Tongue (tissue), 2 donors: Measurements from ENCODE around the gene TMEM250. TPM values are rescaled to one million over a fixed set of nuclear protein-coding genes. Genes with fewer than 3 reads are reported as not detected.

ENCODE experiments used
- DNase-seq: peaks from one replicate; pipeline ENCODE4 v3.0.0-alpha.2; 2015
- total RNA-seq: library from RNA; depleted of rRNA; stranded (reverse); fragments of >200 nt; gene quantifications from one replicate; pipeline ENCODE4 v1.2.3, GENCODE V29; 2014

TMEM250 gene
- total RNA-seq, 1 donor from 2014 or later = 28.0 TPM

- DNase-seq = no peak
Measured at GRCh38 chr9:136082496-136083361, 35.9 kb downstream of the TMEM250 start.

GRCh38 chr9:136081826-136082495 lies 36.7 kb downstream of the TMEM250 start:
- no peak for DNase-seq

- DNase-seq = peak; percentile 78
Measured at GRCh38 chr9:136081113-136081825, 37.4 kb downstream of the TMEM250 start.

- no peak for DNase-seq
Measured at GRCh38 chr9:136080716-136081112, 38.0 kb downstream of the TMEM250 start.

- no peak for DNase-seq
Measured at GRCh38 chr9:136079916-136080246, 38.8 kb downstream of the TMEM250 start.

- no peak for DNase-seq
Measured at GRCh38 chr9:136079211-136079915, 39.3 kb downstream of the TMEM250 start.

- no peak for DNase-seq
Measured at GRCh38 chr9:136078498-136079011, 40.1 kb downstream of the TMEM250 start.

GRCh38 chr9:136078024-136078423 lies 40.7 kb downstream of the TMEM250 start:
- no peak for DNase-seq

- DNase-seq = no peak
Measured at GRCh38 chr9:136077491-136077890, 41.2 kb downstream of the TMEM250 start.

- no peak for DNase-seq
Measured at GRCh38 chr9:136075881-136076678, 42.6 kb downstream of the TMEM250 start.

- DNase-seq = no peak
Measured at GRCh38 chr9:136075134-136075841, 43.4 kb downstream of the TMEM250 start.

GRCh38 chr9:136074706-136075105 lies 44.0 kb downstream of the TMEM250 start:
- DNase-seq = no peak

Other genes with a start within 250 kb of the TMEM250 start
- 37.7 TPM for gene CAMSAP1, start 211.3 kb downstream of the TMEM250 start, total RNA-seq
- 111 TPM for gene UBAC1, start 157.5 kb downstream of the TMEM250 start, total RNA-seq
- 9.8 TPM for gene NACC2, start 23.6 kb downstream of the TMEM250 start, total RNA-seq
- not detected for gene LHX3, start 86.3 kb upstream of the TMEM250 start, total RNA-seq
- 9.0 TPM for gene QSOX2, start 126.9 kb upstream of the TMEM250 start, total RNA-seq
- gene CCDC187, start 185.2 kb upstream of the TMEM250 start, total RNA-seq = 0.51 TPM
- gene GPSM1, start 208.7 kb upstream of the TMEM250 start, total RNA-seq = 27.0 TPM
- 9.2 TPM for gene DNLZ, start 244.9 kb upstream of the TMEM250 start, total RNA-seq